ENCODE results near the gene ADTRP. TPM values are rescaled to one million over a fixed set of nuclear protein-coding genes. Genes with fewer than 3 reads are reported as not detected.

Gene ADTRP
- total RNA-seq, 1 donor from 2014 or later = under 0.01 TPM

DNA sequence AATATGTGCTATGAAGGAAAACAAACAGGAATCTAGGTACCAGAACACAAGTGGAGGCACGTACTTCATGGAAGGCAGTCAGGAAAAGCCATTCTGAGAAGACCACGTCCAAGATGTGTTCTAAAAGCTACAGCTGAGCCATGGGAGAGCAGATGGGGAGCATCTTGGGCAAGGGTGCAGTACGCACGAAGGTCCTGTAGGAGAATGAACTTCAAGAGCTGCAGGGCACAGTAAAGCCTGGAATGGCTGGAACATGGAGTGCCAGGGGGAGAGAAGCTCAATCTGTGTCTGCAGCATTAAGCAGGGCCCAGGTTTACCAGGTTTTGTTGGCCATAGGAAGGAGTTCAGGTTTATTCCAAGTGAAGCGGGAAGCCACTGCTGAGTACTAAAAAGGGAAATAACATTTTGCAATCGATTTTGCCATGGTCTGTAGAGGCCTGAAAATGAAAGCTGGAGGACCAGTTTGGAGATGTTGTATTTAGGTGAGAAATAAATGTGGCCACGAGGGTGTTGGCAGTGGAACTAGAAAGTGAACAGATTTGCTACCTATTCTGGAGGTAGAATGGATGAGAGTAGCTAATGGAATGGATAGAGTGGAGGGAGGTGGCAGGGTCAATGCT is 29.9 kb downstream of the ADTRP start:
- Histone ChIP-seq H3K9me3 (ENCODE audit: control insufficient read depth in 3 of 3, low read length in 3 of 3) (no peaks in the 10 kb centered on the region), H3K27me3 (ENCODE audit: control insufficient read depth in 3 of 3, insufficient read depth in 3 of 3, low read length in 3 of 3) (no peaks in the 10 kb centered on the region), H3K36me3 (ENCODE audit: control insufficient read depth in 3 of 3, insufficient read depth in 3 of 3, low read length in 3 of 3) (no peaks in the 10 kb centered on the region), H3K27ac (ENCODE audit: low read depth, low read length) (no peak overlapping the region), H3K4me1 (ENCODE audit: control insufficient read depth in 3 of 3, insufficient read depth in 3 of 3, low read length in 3 of 3) (peaks cover 3 to 15% (median 11%) of the 10 kb centered on the region in 3 donors), H3K4me3 (ENCODE audit: low read length in 3 of 3) (no peak overlapping the region), H3K9ac (ENCODE audit: low read depth in 1 of 3, low read length in 3 of 3) (no peak overlapping the region)

DNA sequence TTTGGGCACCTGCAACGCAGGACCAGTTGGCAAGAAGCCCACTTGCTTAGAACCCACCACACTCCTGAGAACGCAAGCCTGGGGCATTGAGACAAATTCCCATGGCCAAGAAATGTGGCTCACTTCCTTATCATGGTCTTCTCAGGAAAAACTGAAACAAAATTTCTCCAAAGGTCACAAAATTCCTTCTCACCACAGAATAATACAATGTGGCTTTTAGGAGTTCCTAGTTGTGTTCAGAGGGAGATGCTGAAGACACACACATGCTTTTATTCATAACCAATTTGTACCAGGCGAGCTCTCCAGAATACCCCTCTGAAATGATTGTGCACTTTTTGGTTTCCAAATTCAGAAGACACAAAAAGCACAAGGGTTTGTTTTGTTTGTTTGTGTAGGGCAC is 31.6 kb downstream of the ADTRP start:
- Histone ChIP-seq H3K27me3 (ENCODE audit: control insufficient read depth in 3 of 3, insufficient read depth in 3 of 3, low read length in 3 of 3) (no peaks in the 10 kb centered on the region), H3K4me1 (ENCODE audit: control insufficient read depth in 3 of 3, insufficient read depth in 3 of 3, low read length in 3 of 3) (peaks cover 3 to 15% (median 11%) of the 10 kb centered on the region in 3 donors)

DNA sequence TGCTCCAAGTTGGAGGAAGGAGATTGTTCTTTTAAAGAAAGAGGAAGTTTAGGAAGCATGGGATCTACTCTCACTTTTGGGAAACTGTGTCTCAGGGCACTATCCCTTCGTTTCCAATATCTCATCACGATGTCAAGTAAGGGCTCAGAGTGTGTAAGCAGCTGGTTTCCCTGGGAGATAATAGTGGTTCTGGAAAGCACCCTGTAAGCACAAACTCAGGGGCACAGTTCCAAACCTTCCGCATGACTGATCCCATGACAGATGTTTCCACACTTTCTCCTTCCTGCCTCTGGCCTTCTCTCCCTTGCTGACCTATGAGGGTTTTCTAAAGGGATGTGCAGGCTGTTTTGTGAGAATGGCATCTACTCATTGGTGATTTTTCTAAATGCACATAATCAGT is 33.9 kb downstream of the ADTRP start:
- Histone ChIP-seq H3K27me3 (ENCODE audit: control insufficient read depth in 3 of 3, insufficient read depth in 3 of 3, low read length in 3 of 3) (no peaks in the 10 kb centered on the region), H3K27ac (ENCODE audit: low read depth, low read length) (peak overlapping the region; percentile 86), H3K4me1 (ENCODE audit: control insufficient read depth in 3 of 3, insufficient read depth in 3 of 3, low read length in 3 of 3) (peaks cover 3 to 15% (median 11%) of the 10 kb centered on the region in 3 donors), H3K36me3 (ENCODE audit: control insufficient read depth in 3 of 3, insufficient read depth in 3 of 3, low read length in 3 of 3) (no peaks in the 10 kb centered on the region), H3K9me3 (ENCODE audit: control insufficient read depth in 3 of 3, low read length in 3 of 3) (no peaks in the 10 kb centered on the region), H3K9ac (ENCODE audit: low read depth in 1 of 3, low read length in 3 of 3) (no peak overlapping the region), H3K4me3 (ENCODE audit: low read length in 3 of 3) (no peak overlapping the region)

More for the DNA sequence above, 31.6 kb downstream of the ADTRP start:
- H3K9me3 ChIP-seq (ENCODE audit: control insufficient read depth in 3 of 3, low read length in 3 of 3) = no peaks in the 10 kb centered on the region
- no peaks in the 10 kb centered on the region for H3K36me3 ChIP-seq (ENCODE audit: control insufficient read depth in 3 of 3, insufficient read depth in 3 of 3, low read length in 3 of 3)
- no peak overlapping the region for H3K4me3 ChIP-seq (ENCODE audit: low read length in 3 of 3)
- no peak overlapping the region for H3K27ac ChIP-seq (ENCODE audit: low read depth, low read length)
- H3K9ac ChIP-seq (ENCODE audit: low read depth in 1 of 3, low read length in 3 of 3) = no peak overlapping the region

DNA sequence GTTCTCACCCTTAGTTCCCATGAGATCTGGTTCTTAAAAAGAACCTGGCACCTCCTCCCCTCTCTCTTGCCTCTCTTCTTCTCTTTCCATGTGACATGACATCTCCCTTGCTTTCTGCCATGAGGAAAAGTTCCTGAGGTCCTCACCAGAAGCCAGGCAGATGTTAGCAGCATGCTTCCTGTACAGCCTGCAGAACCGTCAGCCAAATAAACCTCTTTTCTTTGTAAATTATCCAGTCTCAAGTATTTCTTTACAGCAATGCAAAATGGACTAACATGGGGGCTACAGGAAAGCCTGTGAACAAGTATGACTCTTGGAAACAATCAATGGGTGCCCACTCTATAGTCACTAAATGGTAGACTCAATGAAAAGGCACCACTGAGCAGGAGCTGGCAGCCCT is 34.5 kb downstream of the ADTRP start:
- H3K27ac ChIP-seq (ENCODE audit: low read depth, low read length) = peak overlapping the region; percentile 86
- peaks cover 3 to 15% (median 11%) of the 10 kb centered on the region in 3 donors for H3K4me1 ChIP-seq (ENCODE audit: control insufficient read depth in 3 of 3, insufficient read depth in 3 of 3, low read length in 3 of 3)
- no peaks in the 10 kb centered on the region for H3K27me3 ChIP-seq (ENCODE audit: control insufficient read depth in 3 of 3, insufficient read depth in 3 of 3, low read length in 3 of 3)
- H3K9me3 ChIP-seq (ENCODE audit: control insufficient read depth in 3 of 3, low read length in 3 of 3) = no peaks in the 10 kb centered on the region
- no peak overlapping the region for H3K9ac ChIP-seq (ENCODE audit: low read depth in 1 of 3, low read length in 3 of 3)
- H3K36me3 ChIP-seq (ENCODE audit: control insufficient read depth in 3 of 3, insufficient read depth in 3 of 3, low read length in 3 of 3) = no peaks in the 10 kb centered on the region
- H3K4me3 ChIP-seq (ENCODE audit: low read length in 3 of 3) = no peak overlapping the region

DNA sequence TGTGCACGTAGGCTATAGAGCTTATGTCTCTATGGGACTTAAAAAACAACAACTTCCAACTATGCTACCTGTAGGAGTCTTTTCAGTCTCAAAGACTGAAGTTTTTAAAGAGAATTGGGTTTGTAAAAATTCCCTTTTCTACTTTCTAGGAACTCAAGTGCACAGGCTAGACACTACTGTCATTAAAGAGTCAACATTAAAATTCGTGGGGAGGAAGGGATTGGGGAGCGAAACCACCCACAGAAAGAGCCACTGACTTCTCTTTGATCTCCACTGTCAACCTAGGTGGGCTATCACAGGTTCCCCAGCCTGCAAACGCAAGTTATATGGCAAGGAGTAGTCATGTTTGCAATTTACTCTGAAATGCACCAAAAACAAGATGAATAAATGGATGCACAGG is 37.7 kb downstream of the ADTRP start:
- H3K9me3 ChIP-seq (ENCODE audit: control insufficient read depth in 3 of 3, low read length in 3 of 3) = no peaks in the 10 kb centered on the region
- peaks cover 0 to 4% (median 0%) of the 10 kb centered on the region in 3 donors for H3K27me3 ChIP-seq (ENCODE audit: control insufficient read depth in 3 of 3, insufficient read depth in 3 of 3, low read length in 3 of 3)
- H3K9ac ChIP-seq (ENCODE audit: low read depth in 1 of 3, low read length in 3 of 3) = no peak overlapping the region
- no peaks in the 10 kb centered on the region for H3K36me3 ChIP-seq (ENCODE audit: control insufficient read depth in 3 of 3, insufficient read depth in 3 of 3, low read length in 3 of 3)
- H3K4me1 ChIP-seq (ENCODE audit: control insufficient read depth in 3 of 3, insufficient read depth in 3 of 3, low read length in 3 of 3) = peaks cover 3 to 11% (median 8%) of the 10 kb centered on the region in 3 donors
- no peak overlapping the region for H3K27ac ChIP-seq (ENCODE audit: low read depth, low read length)
- no peak overlapping the region for H3K4me3 ChIP-seq (ENCODE audit: low read length in 3 of 3)

DNA sequence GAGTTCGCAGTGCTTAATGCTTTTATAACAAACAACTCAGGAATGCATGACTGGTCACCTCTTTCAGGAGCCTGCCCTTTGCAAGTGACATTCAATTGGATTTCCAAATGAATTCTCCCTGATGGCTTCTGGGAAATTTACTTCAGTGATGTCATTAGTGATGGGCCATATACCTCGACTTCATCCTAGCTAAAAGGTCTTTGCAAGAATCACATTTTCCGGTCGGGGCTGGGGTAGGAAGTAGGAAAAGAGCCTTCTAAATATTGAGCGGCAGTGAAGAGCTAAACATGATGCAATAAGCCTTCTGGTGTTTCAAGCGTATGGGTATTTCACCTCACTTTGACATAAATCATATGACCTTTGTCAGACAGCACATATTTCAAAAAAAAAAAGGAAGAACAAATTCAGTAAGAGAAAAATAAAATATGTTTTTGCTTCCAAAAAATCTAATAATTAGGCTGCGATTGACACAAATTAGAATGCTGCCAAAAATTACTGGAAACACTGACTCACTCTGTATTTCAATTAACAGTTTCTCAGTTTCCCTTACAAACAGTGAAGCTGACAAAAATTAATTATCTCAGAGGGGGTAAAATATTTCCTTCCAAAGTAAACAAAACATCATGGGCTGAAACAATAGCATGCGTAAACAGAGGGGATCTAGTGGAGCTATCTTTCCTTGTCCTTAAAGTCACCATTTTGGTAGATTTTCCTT is 39.8 kb downstream of the ADTRP start:
- Histone ChIP-seq H3K9me3 (ENCODE audit: control insufficient read depth in 3 of 3, low read length in 3 of 3) (no peaks in the 10 kb centered on the region), H3K4me3 (ENCODE audit: low read length in 3 of 3) (no peak overlapping the region), H3K27me3 (ENCODE audit: control insufficient read depth in 3 of 3, insufficient read depth in 3 of 3, low read length in 3 of 3) (peaks cover 0 to 4% (median 0%) of the 10 kb centered on the region in 3 donors), H3K27ac (ENCODE audit: low read depth, low read length) (no peak overlapping the region), H3K4me1 (ENCODE audit: control insufficient read depth in 3 of 3, insufficient read depth in 3 of 3, low read length in 3 of 3) (no peaks in the 10 kb centered on the region), H3K36me3 (ENCODE audit: control insufficient read depth in 3 of 3, insufficient read depth in 3 of 3, low read length in 3 of 3) (no peaks in the 10 kb centered on the region), H3K9ac (ENCODE audit: low read depth in 1 of 3, low read length in 3 of 3) (no peak overlapping the region)

DNA sequence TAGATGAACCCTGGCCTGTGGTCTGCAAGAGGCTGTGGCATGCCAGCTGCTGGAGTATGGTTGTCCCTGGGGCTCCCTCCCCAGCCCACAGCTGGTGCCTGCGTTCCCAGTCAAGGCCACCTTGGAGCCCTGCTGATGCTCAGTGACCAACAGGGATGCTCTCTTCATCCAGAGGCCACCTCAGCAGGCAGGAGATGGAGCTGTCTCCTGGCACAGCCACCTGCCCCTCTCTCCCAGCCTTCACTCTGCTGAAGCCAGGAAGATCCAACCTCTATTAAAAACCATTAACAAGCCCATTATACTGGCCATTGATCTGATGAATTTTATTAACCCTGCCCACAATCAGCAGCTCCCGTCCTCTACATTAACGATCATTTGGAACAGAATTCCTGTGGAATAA is 40.4 kb downstream of the ADTRP start:
- H3K27me3 ChIP-seq (ENCODE audit: control insufficient read depth in 3 of 3, insufficient read depth in 3 of 3, low read length in 3 of 3) = peaks cover 0 to 4% (median 0%) of the 10 kb centered on the region in 3 donors
- H3K4me3 ChIP-seq (ENCODE audit: low read length in 3 of 3) = no peak overlapping the region

DNA sequence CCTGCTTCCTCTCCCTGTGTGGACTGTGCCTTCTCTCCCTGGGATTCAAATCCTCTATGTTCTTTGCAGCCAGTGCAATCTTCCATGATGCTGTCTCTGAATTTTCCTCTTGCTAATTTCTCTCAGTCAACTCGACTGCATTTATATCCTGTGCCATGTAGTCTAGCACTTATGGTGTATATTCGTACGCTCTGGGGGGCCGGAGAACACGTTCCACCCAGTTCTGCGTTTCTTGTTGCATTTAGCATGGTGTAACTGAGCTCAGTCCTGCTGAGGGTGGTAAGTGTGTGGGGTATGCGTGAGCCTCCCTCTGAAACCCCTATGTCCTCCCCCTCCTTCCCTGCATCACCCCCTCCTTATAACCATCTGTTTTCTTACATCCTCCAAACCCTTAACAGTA is 42.0 kb downstream of the ADTRP start:
- Histone ChIP-seq H3K9me3 (ENCODE audit: control insufficient read depth in 3 of 3, low read length in 3 of 3) (no peaks in the 10 kb centered on the region), H3K36me3 (ENCODE audit: control insufficient read depth in 3 of 3, insufficient read depth in 3 of 3, low read length in 3 of 3) (no peaks in the 10 kb centered on the region), H3K4me1 (ENCODE audit: control insufficient read depth in 3 of 3, insufficient read depth in 3 of 3, low read length in 3 of 3) (peaks cover 4 to 9% (median 8%) of the 10 kb centered on the region in 3 donors), H3K9ac (ENCODE audit: low read depth in 1 of 3, low read length in 3 of 3) (no peak overlapping the region), H3K27ac (ENCODE audit: low read depth, low read length) (no peak overlapping the region), H3K27me3 (ENCODE audit: control insufficient read depth in 3 of 3, insufficient read depth in 3 of 3, low read length in 3 of 3) (peaks cover 0 to 4% (median 0%) of the 10 kb centered on the region in 3 donors), H3K4me3 (ENCODE audit: low read length in 3 of 3) (no peak overlapping the region)

More for the DNA sequence above, 40.4 kb downstream of the ADTRP start:
- Histone ChIP-seq H3K4me1 (ENCODE audit: control insufficient read depth in 3 of 3, insufficient read depth in 3 of 3, low read length in 3 of 3) (no peaks in the 10 kb centered on the region), H3K36me3 (ENCODE audit: control insufficient read depth in 3 of 3, insufficient read depth in 3 of 3, low read length in 3 of 3) (no peaks in the 10 kb centered on the region), H3K9me3 (ENCODE audit: control insufficient read depth in 3 of 3, low read length in 3 of 3) (no peaks in the 10 kb centered on the region), H3K9ac (ENCODE audit: low read depth in 1 of 3, low read length in 3 of 3) (no peak overlapping the region), H3K27ac (ENCODE audit: low read depth, low read length) (no peak overlapping the region)

DNA sequence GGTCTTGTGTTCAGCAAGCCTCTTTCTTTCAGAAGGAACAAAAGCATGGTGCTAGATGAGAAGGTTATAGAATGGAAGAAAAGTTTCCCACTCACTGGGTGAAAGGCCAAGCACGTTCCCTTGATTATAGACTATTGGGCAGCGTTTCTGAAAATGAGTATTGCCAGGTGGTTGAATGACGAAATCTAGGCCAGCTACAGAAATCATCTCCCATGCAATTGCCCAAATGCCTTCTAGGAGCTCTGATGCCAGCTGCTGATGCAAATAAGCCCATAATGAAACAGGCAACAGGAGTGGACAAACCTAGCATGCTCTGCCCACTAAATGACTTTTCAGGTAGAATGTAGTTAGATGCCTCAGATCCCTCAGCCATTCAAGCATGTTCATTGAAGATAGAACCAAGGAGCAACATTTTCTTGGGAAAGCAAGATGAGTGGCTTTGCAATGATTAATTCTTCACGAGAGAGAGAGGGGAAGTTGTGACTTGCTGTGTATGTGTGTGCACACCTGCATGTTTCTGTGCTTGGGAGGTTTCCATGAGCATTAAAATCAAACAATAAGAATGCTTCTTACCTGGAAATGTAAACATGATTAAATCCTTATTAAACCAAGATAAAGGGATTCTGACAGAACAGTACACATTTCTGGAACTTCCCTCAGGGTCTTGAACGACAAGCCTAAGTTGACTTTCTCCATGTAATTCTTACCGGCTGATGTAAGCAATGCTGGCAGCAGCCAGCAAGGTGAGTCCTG is 43.6 kb downstream of the ADTRP start:
- H3K4me1 ChIP-seq (ENCODE audit: control insufficient read depth in 3 of 3, insufficient read depth in 3 of 3, low read length in 3 of 3) = peaks cover 4 to 19% (median 13%) of the 10 kb centered on the region in 3 donors
- no peaks in the 10 kb centered on the region for H3K36me3 ChIP-seq (ENCODE audit: control insufficient read depth in 3 of 3, insufficient read depth in 3 of 3, low read length in 3 of 3)
- no peak overlapping the region for H3K9ac ChIP-seq (ENCODE audit: low read depth in 1 of 3, low read length in 3 of 3)
- H3K9me3 ChIP-seq (ENCODE audit: control insufficient read depth in 3 of 3, low read length in 3 of 3) = no peaks in the 10 kb centered on the region
- H3K27me3 ChIP-seq (ENCODE audit: control insufficient read depth in 3 of 3, insufficient read depth in 3 of 3, low read length in 3 of 3) = peaks cover 0 to 4% (median 0%) of the 10 kb centered on the region in 3 donors
- H3K4me3 ChIP-seq (ENCODE audit: low read length in 3 of 3) = no peak overlapping the region
- no peak overlapping the region for H3K27ac ChIP-seq (ENCODE audit: low read depth, low read length)
